Inferior parietal cortex (tissue), 1 donor: Measurements from ENCODE around the gene TMEM185B.

Experiments used
- DNase-seq: peaks from one replicate; pipeline ENCODE4 v3.0.0-alpha.2; 2016; ENCODE audit errors: extremely low spot score

TMEM185B gene

DNA sequence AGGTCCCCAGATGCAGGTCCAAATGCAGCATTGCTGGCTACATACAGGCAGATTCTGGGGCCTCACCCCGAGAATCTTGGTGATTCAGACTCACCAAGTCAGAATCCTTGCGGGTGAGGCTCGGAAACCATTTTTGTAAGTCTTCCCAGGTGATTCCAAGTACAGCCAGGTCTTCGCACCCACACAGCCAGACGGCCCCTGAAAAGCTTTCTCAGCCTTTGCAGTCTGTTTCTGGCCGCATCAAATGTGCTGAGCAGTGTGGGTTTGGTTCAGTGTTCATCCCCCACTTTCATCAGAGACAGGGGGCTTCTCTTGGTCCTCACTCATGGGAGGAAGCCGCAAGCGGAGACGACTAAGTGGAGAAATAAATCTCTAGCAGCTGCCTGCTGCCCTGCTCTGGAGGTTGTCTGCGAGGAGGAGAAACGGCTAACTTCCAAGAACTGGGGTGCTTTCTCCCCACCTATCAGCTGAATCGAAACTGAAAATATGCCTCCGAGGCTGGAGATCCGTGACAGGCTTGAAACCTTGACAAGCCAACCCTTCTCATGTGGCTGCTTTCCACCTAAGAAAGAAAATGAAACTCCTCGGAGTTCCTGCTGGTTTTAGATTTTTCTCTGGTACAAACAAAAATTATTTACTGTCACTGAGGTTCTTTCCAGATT, 8.9 kb upstream of the TMEM185B start:
- DNase-seq, result no peak

DNA sequence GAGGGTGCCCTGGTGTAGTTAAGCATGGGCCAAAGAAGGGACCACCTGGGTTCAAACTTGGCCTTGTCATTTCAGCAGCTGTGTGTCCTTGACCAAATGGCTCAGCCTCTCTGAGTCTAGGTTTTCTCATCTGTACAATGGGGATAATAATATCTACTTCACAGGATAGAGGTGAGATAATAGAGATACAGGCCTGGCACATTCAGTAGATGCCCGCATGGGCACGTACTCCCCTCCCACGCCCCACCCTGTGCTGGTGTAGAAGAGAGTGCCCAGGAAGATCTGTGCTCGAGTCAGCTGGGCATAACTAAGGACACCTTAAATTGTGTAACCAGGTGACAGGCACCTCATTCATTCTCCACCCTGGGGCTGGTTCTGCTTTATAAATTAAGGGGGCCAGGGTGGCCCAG, 8.4 kb upstream of the TMEM185B start:
- no peak for DNase-seq

DNA sequence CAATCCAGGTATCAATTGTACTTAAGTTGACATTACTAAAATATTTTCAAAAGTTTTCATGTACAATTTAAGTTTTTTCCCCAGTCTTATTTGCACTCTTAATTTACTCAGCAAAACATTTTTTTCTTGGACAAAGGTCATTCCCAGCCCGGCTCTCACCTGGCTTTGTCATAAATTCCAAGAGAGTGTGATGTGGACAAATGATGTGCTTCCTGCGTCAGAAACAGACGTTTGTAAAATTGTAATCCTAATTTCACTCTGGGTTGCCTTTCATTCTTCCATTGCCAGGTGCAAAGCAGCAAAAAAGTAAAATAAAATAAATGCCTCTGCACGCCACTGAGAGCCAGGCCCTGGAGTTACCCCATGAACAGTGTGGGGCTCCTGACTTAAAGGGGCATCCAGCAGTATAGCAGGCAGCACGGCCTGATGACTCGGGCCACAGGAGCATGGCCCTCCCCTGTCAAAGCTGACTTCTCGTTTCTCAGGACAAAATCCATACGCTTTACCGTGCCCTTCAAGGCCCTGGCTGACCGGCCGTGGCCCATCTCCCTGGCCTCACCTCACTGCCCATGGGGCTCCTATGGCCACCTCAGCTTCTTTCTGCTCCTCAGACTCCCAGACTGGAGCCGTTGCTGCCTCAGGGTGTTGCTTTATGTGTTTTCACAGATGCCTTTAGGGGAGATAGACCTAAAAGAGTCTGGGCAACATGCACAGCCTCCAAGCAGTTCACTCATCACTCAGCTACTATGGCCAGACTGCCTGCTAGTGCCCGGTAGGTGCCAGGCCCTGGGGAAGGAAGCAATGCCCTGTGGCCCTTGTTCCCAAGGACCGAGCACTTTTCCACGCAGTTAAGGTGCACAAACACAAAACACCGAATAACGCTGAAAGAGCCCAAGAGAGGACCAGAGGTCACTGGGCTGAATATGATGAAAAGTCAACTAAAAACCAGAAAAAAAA, 7.6 kb upstream of the TMEM185B start:
- DNase-seq, result no peak

DNA sequence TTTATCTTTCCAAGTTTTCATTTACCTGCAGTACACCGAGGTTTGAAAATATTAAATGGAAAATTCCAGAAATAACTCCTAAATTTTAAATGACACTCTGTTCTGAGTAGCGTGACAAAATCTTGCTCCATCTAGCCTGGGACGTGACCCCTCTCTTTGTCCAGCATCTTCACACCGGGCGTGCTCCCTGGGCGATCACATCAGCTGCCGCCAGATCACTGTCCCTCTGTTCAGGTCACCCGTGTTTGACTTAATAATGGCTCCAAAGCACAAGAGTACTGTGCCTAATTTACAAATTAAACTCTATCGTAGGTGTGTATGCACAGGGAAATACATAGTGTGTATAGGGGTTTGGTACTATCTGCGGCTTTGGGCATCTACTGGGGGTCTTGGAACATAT, 6.1 kb upstream of the TMEM185B start:
- no peak for DNase-seq

DNA sequence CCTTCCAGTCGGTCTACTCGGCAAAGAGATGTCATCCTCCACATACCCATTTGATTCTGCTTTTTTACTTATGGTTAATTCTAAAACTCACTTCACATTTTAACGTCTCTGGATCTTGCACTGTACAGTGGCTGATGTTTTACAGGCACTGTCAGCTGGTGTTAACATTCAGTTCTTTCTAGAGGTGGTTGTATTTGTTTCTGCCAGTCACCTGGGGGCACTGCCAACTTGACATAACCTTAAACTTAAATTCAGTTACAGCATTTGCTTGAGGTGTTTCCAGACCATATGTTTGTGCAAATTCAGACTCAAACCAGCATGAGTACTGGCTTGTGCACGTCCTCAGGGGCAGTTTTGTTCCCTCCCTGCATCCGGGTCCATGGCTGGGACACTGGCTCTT, 5.3 kb upstream of the TMEM185B start:
- no peak for DNase-seq

DNA sequence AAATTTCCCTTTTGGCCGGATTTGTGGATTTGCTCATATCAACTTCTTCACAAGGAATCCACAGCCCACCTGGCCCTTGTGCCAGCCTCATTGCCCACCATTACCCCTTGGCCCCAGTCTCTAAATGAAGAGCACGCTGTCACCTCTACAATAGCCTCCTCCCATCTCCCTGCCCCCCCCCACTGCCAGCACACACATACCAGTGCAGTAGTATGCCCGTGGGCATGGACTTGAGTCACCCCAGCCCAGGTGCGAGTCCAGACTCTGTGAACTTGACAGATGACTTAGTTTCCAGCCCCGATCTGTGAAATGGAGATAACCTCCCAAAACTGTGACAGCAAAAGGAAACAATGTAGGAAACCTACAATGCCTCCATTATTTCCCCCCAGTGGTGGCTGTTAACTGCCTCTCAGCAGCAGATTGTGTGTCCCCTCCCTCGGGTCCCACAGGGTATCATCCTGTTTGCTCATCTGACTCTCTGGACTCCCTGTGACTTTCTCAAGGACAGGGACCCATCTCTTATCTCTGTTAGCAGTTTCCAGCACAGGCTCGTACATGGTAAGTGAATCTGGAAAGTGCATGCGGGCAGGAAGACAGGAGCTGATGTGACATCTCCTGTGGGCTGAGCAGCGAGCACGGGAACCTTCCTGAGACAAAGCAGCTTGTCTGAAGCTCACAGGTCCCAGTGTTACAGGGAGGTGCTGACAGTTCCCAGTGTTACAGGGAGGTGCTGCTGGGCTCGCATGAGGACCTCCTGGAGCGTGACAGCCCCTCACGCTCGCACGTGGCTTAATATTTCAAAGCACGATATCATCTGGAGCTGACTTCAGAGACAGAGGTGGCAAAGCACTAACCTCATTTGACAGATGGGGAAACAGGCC, 4.2 kb upstream of the TMEM185B start:
- DNase-seq, result no peak

DNA sequence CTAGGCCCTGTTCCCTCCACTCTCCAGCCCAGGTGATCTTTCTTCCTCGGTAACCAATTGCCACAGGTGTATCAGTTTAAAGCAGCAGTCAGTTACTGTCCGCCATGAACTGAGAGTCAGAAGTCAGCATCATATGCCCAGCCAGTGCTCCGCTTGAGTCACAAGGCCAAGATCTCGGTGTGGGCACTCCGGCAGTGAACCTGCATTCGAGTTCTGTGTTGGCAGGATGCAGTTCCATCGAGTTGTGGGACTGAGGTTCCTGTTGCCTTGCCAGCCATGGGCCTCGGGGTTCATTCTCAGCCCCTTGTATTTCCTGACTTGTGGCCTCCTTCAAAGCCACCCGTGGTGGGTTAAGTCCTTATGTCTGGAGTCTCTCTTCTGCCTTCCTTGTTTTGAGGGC, 3.1 kb upstream of the TMEM185B start:
- no peak for DNase-seq

DNA sequence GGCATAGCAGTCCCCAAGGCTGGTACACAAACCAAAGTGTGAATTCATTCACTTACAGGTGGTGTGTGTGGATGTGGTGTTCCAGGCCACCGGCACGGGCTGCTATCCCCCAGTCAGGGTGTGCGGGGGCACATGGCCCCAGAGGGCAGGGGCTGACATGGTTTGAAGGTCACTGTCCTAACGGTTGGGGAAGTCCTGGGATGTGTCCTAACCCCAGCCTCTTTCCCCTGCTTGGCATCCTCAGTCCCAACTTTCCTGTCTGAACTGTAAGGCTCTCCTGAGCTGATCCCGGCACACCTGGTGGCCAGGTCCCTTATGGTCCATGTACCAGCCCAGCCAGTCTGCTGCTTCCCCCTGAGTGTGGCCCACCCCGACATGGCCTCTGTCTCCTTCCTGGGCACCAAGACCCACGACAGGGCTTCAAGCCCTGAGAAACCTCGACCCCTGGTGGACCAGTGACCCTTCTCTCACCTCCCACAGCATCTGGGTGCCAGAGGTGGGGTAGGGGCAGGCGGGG, 2.4 kb upstream of the TMEM185B start:
- no peak for DNase-seq

DNA sequence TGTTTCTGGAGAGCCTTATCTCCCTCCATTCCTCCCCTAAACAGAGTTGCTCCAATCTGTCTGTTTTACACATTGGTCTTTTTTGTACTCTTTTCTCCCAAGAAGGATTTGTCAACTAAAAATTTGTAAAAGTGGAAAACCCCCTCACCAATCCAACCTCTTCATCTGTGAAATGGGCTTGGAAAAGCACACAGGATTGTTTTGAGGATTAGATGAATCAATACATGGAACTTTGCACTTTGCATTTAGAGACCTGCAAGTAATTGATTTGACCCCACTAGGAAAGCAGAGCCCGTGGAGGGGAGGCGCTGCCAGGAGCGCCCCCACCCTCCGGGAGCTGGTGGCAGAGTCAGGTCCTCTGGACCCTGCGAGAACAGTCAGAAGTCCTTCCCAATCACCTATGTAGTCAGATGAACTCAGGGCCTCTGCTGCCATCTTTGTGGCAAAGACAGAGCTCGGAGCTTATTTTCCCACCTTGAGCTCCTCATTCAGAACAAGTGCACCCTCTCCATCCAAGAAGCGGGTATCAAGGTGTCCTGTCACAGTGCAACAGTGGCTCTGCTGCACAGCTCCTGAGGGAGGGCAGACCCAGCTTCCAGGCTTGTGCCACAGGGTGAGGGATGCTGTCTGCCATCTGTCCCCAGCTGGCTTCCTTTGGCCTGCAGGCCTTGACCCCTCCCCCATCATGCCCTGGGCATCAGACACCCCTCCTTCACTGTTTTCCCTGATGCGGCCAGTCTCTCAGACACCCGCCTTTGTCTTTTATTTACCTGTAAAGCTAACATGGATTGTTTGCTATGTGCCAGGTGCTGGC, 1.7 kb upstream of the TMEM185B start:
- DNase-seq, result no peak

DNA sequence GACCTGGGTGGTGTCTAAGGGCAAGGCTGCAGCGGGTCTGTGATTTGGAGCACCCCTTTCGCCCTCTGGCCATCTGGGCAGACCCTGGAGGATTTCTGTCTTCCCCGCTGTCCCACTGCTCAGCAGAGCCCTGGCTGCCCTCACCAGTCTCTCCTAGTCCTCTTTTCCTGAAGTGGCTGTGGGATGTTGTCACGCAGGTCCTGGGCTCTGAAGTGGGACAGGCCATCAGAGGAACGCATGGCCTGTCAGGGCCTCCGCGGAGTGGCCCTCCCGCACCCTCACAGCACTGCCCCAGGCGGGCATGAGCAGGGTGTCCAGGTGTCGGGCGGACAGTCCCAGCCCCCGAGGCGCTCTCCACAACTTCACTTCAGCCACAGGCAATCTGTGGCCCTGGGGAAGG, 1.1 kb upstream of the TMEM185B start:
- no peak for DNase-seq

DNA sequence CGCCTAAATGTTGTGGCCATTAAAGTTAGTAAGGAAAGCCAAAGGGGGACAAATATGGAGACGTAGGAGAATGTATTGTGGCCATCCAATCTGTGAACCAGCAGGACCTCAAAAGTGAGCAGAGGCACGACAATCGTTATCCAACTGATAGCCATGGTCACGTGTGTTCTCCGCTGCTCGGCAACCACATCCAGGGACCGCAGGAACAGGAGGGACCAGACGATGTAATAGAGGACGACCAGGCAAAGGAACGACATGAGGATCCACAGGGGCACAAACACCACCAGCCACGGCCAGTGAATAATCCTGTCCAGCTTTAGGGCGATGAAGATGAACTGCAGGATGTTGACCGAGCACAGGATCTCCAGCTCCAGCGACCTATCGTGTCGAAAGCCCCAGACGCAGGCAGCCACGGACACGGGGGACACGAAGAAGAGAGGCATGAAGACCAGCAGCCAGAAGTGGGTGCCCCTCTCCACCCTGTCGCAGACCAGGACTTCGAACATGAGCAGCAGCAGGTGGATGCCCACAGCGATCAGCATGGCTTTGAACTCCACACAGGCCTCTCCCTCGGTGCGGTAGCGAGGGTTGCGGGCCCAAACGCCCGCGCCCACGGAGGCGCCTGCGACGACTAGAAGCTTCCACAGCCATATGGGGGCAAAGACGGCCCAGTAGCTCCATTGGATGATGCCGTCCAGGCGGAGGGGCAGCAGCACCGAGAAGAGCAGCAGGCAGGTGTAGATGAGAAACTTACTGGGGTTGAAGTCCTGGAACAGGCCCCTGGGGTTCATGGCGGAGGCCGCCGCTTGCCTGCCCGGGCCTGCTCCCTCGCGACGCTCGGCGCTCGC, 790 bp downstream of the TMEM185B start:
- no peak for DNase-seq

DNA sequence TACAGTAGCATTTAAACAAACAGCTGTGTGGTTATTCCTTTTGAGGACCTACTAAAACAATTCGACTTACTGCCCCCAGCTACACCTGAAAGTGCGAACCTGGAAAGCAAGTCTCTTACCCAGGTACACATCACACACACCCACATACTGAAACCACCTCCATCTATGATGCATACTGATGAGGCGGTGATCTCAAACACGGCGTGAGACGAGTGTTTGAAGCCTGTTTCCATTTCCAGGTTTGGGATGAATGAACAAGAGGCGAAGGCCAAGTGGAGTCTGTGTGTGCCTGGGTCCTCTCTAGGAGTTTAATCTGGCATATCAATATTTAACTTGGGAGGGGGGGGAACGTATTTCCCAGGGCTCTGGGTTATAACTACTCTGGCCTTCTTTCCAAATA, 1.6 kb downstream of the TMEM185B start:
- no peak for DNase-seq

DNA sequence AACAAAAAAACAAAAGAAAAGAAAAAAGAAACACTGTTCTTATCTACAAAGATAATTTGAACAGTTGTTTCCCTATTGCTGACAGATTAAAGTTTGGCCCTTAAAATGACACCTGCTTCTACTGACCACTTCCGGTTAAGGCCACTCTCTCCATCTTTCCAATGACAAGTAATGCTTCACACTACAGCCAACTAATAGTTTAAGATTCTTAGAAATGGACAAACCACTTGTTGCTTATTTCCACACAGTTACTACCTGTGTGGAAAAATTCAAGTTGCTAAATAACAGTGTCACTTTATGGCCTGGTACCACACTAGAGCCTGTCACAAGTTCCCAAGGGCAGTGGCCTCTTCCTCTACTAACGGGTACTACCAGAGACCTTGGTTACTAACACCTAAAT, 2.4 kb downstream of the TMEM185B start:
- no peak for DNase-seq

DNA sequence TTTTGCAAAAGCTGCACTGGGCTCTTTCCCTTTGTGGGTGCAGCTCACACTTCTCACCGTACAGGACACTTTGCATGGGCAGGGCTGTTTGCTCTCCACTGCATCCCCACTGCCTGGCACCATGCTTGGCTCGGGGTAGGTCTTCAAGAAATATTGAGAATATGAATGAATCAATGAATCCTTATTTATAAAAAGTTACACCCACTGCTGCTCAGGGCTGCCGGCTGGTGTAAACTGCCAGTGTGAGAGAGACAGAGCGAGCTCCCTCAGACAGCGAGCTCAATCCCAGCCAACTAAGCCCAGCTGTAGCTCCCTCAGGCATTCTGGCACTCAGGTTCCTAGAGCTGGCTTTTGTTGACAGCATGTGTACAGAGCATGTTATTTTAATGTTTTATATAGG, 3.4 kb downstream of the TMEM185B start:
- DNase-seq, result no peak

DNA sequence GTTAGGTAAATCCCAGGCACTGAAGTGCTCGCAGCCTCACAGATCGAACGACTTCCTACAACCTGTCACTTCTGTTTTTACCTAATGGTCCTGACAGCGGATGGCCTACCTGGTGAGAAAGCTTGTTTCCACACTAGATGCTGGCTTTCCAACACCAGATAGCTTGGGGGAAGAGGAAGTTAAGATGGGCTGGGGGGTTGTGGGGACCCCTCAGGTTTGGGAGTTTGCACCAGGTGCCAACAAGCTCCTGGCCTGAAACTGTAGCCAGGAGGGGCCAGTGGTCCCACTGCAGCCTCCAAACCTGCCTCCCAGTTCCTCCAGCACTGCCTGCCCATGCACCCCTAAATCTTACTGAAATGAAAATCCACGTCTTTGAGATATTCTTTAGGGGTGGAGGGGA, 3.9 kb downstream of the TMEM185B start:
- DNase-seq, result no peak

DNA sequence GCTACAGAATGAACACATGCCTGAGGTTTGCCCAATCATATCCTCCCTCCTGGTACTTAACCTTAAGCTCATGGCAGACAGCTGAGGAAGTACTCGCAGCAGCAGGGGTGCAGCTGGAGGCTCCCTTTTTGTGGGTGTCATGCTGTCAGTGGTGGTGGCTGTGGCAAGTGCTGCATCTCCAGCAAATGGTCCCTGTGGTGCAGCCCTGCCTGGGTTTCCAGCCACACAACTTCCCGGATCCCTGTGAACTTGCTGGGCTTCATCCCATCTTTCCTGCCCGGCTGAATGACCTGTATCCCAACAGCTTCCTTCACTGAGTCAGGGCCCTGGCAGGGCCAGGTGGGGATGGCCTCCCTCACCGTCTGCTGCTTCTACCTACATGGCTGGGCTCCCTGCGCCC, 5.0 kb downstream of the TMEM185B start:
- DNase-seq, result no peak

DNA sequence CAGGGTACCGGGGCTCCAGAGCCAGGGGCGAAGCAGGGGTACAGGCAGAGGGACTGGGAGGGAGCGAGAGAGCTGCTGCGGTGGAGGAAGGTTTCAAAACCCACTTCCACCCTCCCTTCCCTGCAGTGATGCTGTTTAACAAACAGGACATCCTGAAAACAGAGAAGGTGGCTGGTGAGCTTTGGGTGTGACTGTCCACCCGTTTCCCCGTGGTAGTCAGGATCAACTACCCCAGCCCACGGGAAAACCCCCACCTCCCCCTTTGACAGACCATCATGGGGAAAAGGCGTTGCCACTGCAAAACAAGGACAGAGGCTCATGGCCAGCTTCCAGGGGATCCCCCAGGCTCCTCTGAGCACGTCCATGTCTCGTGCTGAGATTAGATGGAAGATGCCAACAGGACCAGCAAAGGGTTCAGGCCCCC, 12.9 kb downstream of the TMEM185B start:
- no peak for DNase-seq

DNA sequence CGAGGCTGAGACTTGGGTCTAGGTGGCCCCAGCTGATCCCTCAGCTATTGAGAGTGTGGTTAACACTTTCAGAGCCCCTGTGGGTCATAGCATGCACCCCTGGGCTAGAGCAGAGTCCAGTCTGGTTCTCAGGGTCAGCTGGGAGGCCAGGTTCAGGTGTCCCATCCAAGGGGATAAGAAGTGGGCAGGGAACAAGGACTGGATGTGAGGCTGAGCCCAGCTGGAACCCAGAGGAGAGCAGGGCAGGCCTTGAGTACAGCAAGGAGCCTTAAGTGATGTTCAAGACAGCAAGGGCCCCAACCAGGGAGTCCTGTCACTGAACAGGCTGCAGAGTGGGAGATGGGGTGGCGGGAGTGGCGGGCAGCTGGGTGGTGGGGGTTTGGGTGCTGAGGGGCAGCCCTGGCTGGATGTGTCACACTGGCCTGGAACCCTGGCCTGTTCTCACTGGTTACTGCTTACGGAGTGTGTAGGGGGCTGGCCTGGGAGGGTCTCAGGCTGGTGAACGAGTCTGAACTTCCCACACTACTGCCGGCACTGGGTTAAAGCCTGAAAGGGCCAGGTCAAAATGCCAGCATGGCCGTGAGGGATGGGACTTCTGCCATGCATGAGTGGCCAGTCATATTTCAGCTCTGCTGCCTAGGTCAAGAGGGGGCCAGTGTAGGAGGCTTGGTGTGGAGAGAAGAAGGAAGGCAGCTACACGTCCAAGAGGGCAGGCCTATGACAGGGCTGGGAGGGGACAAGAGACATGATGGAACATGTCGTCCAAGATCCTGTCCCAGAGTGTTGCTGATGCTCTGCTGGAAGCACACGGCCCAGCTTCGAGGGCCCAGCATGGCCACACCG, 13.6 kb downstream of the TMEM185B start:
- DNase-seq, result no peak
